ENCODE data around the gene GCA.

GRCh38 chr2:162320864-162321517 is 22.9 kb upstream of the GCA start:
- TF ChIP-seq, protein P1, sequence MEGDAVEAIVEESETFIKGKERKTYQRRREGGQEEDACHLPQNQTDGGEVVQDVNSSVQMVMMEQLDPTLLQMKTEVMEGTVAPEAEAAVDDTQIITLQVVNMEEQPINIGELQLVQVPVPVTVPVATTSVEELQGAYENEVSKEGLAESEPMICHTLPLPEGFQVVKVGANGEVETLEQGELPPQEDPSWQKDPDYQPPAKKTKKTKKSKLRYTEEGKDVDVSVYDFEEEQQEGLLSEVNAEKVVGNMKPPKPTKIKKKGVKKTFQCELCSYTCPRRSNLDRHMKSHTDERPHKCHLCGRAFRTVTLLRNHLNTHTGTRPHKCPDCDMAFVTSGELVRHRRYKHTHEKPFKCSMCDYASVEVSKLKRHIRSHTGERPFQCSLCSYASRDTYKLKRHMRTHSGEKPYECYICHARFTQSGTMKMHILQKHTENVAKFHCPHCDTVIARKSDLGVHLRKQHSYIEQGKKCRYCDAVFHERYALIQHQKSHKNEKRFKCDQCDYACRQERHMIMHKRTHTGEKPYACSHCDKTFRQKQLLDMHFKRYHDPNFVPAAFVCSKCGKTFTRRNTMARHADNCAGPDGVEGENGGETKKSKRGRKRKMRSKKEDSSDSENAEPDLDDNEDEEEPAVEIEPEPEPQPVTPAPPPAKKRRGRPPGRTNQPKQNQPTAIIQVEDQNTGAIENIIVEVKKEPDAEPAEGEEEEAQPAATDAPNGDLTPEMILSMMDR (IDR thresholded peaks at IDR 0.05 in 2 of 3, conservative IDR thresholded peaks at IDR 0.05 in 1 of 3; ENCODE audit: borderline replicate concordance in 1 of 3, insufficient read depth in 1 of 3, low read depth in 2 of 3, low read length in 2 of 3), result no peak
- TF ChIP-seq POLR2AphosphoS5 (IDR thresholded peaks at IDR 0.05; ENCODE audit: low read depth, low read length) (no peak), POLR2A (IDR thresholded peaks at IDR 0.05; ENCODE audit: borderline replicate concordance, extremely low read depth, insufficient read depth, insufficient read length) (no peak), TCF7L2 (IDR thresholded peaks at IDR 0.05; ENCODE audit: borderline replicate concordance, extremely low read depth, insufficient read depth, insufficient read length) (no peak), EZH2phosphoT487 (IDR thresholded peaks at IDR 0.05; ENCODE audit: borderline replicate concordance) (no peak), SP1 (IDR thresholded peaks at IDR 0.05; ENCODE audit: low read depth) (no peak), EZH2 (IDR thresholded peaks at IDR 0.05) (no peak), ELF1 (IDR thresholded peaks at IDR 0.05; ENCODE audit: borderline replicate concordance, low read depth) (no peak)
- TF ChIP-seq, protein P2, sequence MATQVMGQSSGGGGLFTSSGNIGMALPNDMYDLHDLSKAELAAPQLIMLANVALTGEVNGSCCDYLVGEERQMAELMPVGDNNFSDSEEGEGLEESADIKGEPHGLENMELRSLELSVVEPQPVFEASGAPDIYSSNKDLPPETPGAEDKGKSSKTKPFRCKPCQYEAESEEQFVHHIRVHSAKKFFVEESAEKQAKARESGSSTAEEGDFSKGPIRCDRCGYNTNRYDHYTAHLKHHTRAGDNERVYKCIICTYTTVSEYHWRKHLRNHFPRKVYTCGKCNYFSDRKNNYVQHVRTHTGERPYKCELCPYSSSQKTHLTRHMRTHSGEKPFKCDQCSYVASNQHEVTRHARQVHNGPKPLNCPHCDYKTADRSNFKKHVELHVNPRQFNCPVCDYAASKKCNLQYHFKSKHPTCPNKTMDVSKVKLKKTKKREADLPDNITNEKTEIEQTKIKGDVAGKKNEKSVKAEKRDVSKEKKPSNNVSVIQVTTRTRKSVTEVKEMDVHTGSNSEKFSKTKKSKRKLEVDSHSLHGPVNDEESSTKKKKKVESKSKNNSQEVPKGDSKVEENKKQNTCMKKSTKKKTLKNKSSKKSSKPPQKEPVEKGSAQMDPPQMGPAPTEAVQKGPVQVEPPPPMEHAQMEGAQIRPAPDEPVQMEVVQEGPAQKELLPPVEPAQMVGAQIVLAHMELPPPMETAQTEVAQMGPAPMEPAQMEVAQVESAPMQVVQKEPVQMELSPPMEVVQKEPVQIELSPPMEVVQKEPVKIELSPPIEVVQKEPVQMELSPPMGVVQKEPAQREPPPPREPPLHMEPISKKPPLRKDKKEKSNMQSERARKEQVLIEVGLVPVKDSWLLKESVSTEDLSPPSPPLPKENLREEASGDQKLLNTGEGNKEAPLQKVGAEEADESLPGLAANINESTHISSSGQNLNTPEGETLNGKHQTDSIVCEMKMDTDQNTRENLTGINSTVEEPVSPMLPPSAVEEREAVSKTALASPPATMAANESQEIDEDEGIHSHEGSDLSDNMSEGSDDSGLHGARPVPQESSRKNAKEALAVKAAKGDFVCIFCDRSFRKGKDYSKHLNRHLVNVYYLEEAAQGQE (IDR thresholded peaks at IDR 0.05; ENCODE audit: low read depth), result no peak
